GM12878 (cell line): ENCODE measurements around the gene AARSD1. TPM values are rescaled to one million over a fixed set of nuclear protein-coding genes. Genes with fewer than 3 reads are reported as not detected.

Source experiments
- ATAC-seq: fragments of 200-7000 bp; cut with Tn5 transposase; 3 replicates; pipeline ENCODE4 v1.9.1; 2020; ENCODE audit warnings: mild to moderate bottlenecking, moderate library complexity
- Bru-seq: library from RNA; stranded (reverse); fragments of 400-500 nt; gene quantifications from one replicate; lab custom pipeline; 2021; lab: Mats Ljungman, UMichigan
- BruChase-seq, 2 experiments: library from RNA; stranded (reverse); fragments of 400-500 nt; gene quantifications; one replicate each; lab custom pipeline; 2021; lab: Mats Ljungman, UMichigan
- BruUV-seq: library from RNA; stranded (reverse); fragments of 400-500 nt; replicated peaks from 2 replicates; lab custom pipeline; 2021; lab: Mats Ljungman, UMichigan
- CTCF ChIA-PET: fragments of 300-600 bp; sonication (Branson Sonifier 250); formaldehyde crosslinking; extraction: SDS; loops from one replicate; lab custom pipeline; 2021; ENCODE audit warnings: inconsistent platforms; lab: Yijun Ruan, JAX
- POLR2A ChIA-PET: fragments of 350-600 bp; formaldehyde crosslinking; extraction: SDS; loops from one replicate; lab custom pipeline; 2021; ENCODE audit warnings: inconsistent platforms; lab: Charles Lee
- RAD21 ChIA-PET: fragments of 300-600 bp; sonication (Branson Sonifier 250); formaldehyde crosslinking; loops from one replicate; lab custom pipeline; 2023; ENCODE audit warnings: antibody characterized with exemption; ENCODE audit not compliant: unreplicated experiment; lab: Charles Lee
- SMC1A ChIA-PET: fragments of 300-600 bp; sonication (Branson Sonifier 250); formaldehyde crosslinking; loops from one replicate; lab custom pipeline; 2023; ENCODE audit not compliant: unreplicated experiment, uncharacterized antibody; lab: Charles Lee
- DNase-seq: peaks from one replicate; pipeline ENCODE4 v3.0.0-alpha.2; 2011; ENCODE audit warnings: low read depth, low spot score
- FAIRE-seq: peaks from 3 replicates; lab custom pipeline; 2011; peaks lifted over from hg19 to GRCh38; lab: Jason Lieb, UNC
- H2AFZ ChIP-seq: 2 replicates; pipeline ENCODE4 v1.6.0; 2011; ENCODE audit warnings: low read depth, low read length, control low read depth; ENCODE audit not compliant: control insufficient read depth
- H3K27ac ChIP-seq: 2 replicates; pipeline ENCODE4 v1.5.1; 2011; ENCODE audit warnings: control low read depth; ENCODE audit not compliant: control insufficient read depth, insufficient read depth
- H3K27me3 ChIP-seq, 2 experiments: replicated peaks in 1 of 2; 2 replicates each; pipeline versions ENCODE4 v1.6.0 to v1.6.1; 2011; ENCODE audit warnings: low read length in 1 of 2; ENCODE audit not compliant: control insufficient read depth in 2 of 2, insufficient read depth in 2 of 2
- H3K36me3 ChIP-seq, 2 experiments: 2 replicates each; pipeline ENCODE4 v1.5.1; 2011; ENCODE audit warnings: low read length in 1 of 2; ENCODE audit not compliant: control insufficient read depth in 2 of 2, insufficient read depth in 2 of 2
- H3K4me1 ChIP-seq: 2 replicates; pipeline ENCODE4 v1.6.1; 2011; ENCODE audit warnings: mild to moderate bottlenecking, low read length, moderate library complexity, mixed read lengths; ENCODE audit not compliant: control insufficient read depth, insufficient read depth
- H3K4me2 ChIP-seq: 2 replicates; pipeline ENCODE4 v1.6.0; 2011; ENCODE audit warnings: control low read depth; ENCODE audit not compliant: control insufficient read depth, insufficient read depth
- H3K4me3 ChIP-seq: fragments of 200-600 bp; sonication (generic); 2 replicates; pipeline ENCODE4 v1.5.1; 2016
- H3K79me2 ChIP-seq: 2 replicates; pipeline ENCODE4 v1.6.0; 2011; ENCODE audit warnings: low read length; ENCODE audit not compliant: control insufficient read depth, insufficient read depth
- H3K9ac ChIP-seq: 2 replicates; pipeline ENCODE4 v1.8.0; 2011; ENCODE audit warnings: low read length, control low read depth, mixed read lengths; ENCODE audit not compliant: control insufficient read depth, insufficient read depth
- H3K9me3 ChIP-seq: replicated peaks from 3 replicates; pipeline ENCODE4 v1.5.1; 2011; ENCODE audit warnings: mild to moderate bottlenecking, low read length; ENCODE audit not compliant: control insufficient read depth, insufficient read depth
- H4K20me1 ChIP-seq: 2 replicates; pipeline ENCODE4 v1.6.0; 2011; ENCODE audit not compliant: control insufficient read depth, insufficient read depth
- BCL11A ChIP-seq: IDR thresholded peaks from 2 replicates; pipeline ENCODE4 v1.6.1; 2011; ENCODE audit warnings: low read depth, low read length
- CBX5 ChIP-seq: sonication (generic); IDR thresholded peaks from 2 replicates; pipeline ENCODE4 v1.6.1; 2016; ENCODE audit warnings: low read depth, moderate library complexity, mild to moderate bottlenecking, inconsistent platforms
- CEBPB ChIP-seq, 2 experiments: fragments of 150-350 bp in 1 of 2; IDR thresholded peaks; 2 replicates each; pipeline ENCODE4 v1.6.1; 2012 to 2014; ENCODE audit warnings: low read depth in 2 of 2, low read length in 2 of 2, borderline replicate concordance in 1 of 2, inconsistent platforms in 1 of 2
- CREM ChIP-seq: IDR thresholded peaks from 2 replicates; pipeline ENCODE4 v1.6.1; 2014; ENCODE audit warnings: antibody characterized with exemption, low read depth
- EED ChIP-seq: sonication (generic); IDR thresholded peaks from 2 replicates; pipeline ENCODE4 v1.6.1; 2016; ENCODE audit warnings: antibody characterized with exemption, low read depth
- EGR1 ChIP-seq, 2 experiments: IDR thresholded peaks; 1 replicate in 1 of 2; 2 replicates in 1 of 2; pipeline ENCODE4 v1.6.1; 2011 to 2012; ENCODE audit warnings: low read depth in 2 of 2, low read length in 2 of 2, borderline replicate concordance in 1 of 2, mild to moderate bottlenecking in 1 of 2, moderate library complexity in 1 of 2
- IKZF2 ChIP-seq, 2 experiments: fragments of 450-650 bp; IDR thresholded peaks; 2 replicates each; pipeline ENCODE4 v1.6.1; 2017; ENCODE audit warnings: mild to moderate bottlenecking in 2 of 2, moderate library complexity in 2 of 2
- RUNX3 ChIP-seq: IDR thresholded peaks from 2 replicates; pipeline ENCODE4 v1.6.1; 2012; ENCODE audit warnings: low read length, inconsistent platforms
- SIX5 ChIP-seq: IDR thresholded peaks from 2 replicates; pipeline ENCODE4 v1.6.1; 2011; ENCODE audit warnings: mild to moderate bottlenecking, low read depth, low read length, moderate library complexity; ENCODE audit not compliant: severe bottlenecking
- TCF12 ChIP-seq: IDR thresholded peaks from 2 replicates; pipeline ENCODE4 v1.6.1; 2011; ENCODE audit warnings: low read depth, mild to moderate bottlenecking, low read length
- WGBS: methylation state at CpG from one replicate; pipeline ENCODE4 v1.1.6; 2016; ENCODE audit warnings: low lambda C conversion rate; ENCODE audit not compliant: insufficient replicate concordance, insufficient coverage; ENCODE audit errors: missing lambda C conversion rate; 5-methylcytosine and 5-hydroxymethylcytosine counted together
- in situ Hi-C: fragments of 300-500 bp; cut with MboI; formaldehyde crosslinking; loops from 9 replicates; pipeline ENCODE4 v1.14.3; 2018; ENCODE audit warnings: mixed read lengths
- intact Hi-C: fragments of 100-400 bp; cut with micrococcal nuclease; formaldehyde crosslinking; loops from one replicate; pipeline ENCODE4 v1.14.2; 2022; ENCODE audit not compliant: unreplicated experiment
- long read RNA-seq, 2 experiments: library from polyadenylated mRNA; unstranded; transcript quantifications; one replicate each; pipeline ENCODE4 v2.0.0, GENCODE V29; 2019 to 2020
- polyA minus RNA-seq, 3 experiments: library from RNA; depleted of rRNA, polyadenylated mRNA; stranded (reverse); fragments of >200 nt; gene quantifications; 2 replicates each; pipeline ENCODE4 v1.2.3, GENCODE V29; 2011
- polyA plus RNA-seq, 11 experiments: library from polyadenylated mRNA; depleted of rRNA in 4 of 11; unstranded in 6 of 11; stranded (reverse) in 5 of 11; fragments of >200 nt; fragmentation: Nextera tagmentation in 4 of 11; fragmentation: Illumina TruSeq in 1 of 11; extraction: Ambion mirVana in 4 of 11; extraction: Trizol in 1 of 11; gene quantifications; 1 replicate in 1 of 11; 2 replicates in 10 of 11; pipeline versions ENCODE4 v1.2.1 to v1.2.3, GENCODE V29; 2011 to 2016; ENCODE audit warnings: inconsistent platforms in 2 of 11, missing spikeins in 2 of 11, low read depth in 1 of 11
- total RNA-seq, 4 experiments: library from RNA; depleted of rRNA in 3 of 4; stranded (reverse); fragments of >200 nt in 3 of 4; fragmentation: Illumina TruSeq in 1 of 4; extraction: Trizol in 1 of 4; gene quantifications; 2 replicates each; pipeline versions ENCODE4 v1.2.1 to v1.2.3, GENCODE V29; 2013 to 2021
- TF ChIP-seq, protein P1 (sequence below): IDR thresholded peaks from 2 replicates; pipeline ENCODE4 v1.6.1; 2012; ENCODE audit warnings: improper control_type of control experiment, low read depth, low read length; ENCODE audit not compliant: insufficient replicate concordance

The AARSD1 gene, protein sequence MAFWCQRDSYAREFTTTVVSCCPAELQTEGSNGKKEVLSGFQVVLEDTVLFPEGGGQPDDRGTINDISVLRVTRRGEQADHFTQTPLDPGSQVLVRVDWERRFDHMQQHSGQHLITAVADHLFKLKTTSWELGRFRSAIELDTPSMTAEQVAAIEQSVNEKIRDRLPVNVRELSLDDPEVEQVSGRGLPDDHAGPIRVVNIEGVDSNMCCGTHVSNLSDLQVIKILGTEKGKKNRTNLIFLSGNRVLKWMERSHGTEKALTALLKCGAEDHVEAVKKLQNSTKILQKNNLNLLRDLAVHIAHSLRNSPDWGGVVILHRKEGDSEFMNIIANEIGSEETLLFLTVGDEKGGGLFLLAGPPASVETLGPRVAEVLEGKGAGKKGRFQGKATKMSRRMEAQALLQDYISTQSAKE
- 47.7 and 51.8 TPM in 2 replicates for total RNA-seq (2013; cell fraction: nucleolus; rRNA removed)
- total RNA-seq (2014; rRNA removed) (37.5 and 39.0 TPM in 2 replicates), total RNA-seq (2014; rRNA removed; fragmentation: Illumina TruSeq; extraction: Trizol) (41.7 and 42.3 TPM in 2 replicates), total RNA-seq (2021) (38.6 and 41.7 TPM in 2 replicates), polyA plus RNA-seq (2011; rRNA removed) (54.5 and 59.6 TPM in 2 replicates), polyA plus RNA-seq (2014; fragmentation: Illumina TruSeq; extraction: Trizol) (42.2 and 52.1 TPM in 2 replicates), polyA plus RNA-seq (2014; fragmentation: Nextera tagmentation; extraction: Ambion mirVana) (10 to 100 TPM; 32.2 to 53.6 TPM), polyA plus RNA-seq (2014; rRNA removed) (54.6 and 58.6 TPM in 2 replicates), polyA plus RNA-seq (2016; fragmentation: Nextera tagmentation; extraction: Ambion mirVana) (10 to 100 TPM; 84.1 to 86.2 TPM), polyA minus RNA-seq (2011; rRNA and poly(A)+ RNA removed) (46.6 and 47.1 TPM in 2 replicates), Bru-seq, nascent RNA (percentile 73 among the genes with signal in this experiment), BruChase-seq, experiment 1, labeled RNA remaining after a 6-hour chase (percentile 89 among the genes with signal in this experiment), BruChase-seq, experiment 2, labeled RNA remaining after a 2-hour chase (percentile 85 among the genes with signal in this experiment)
- 39.0 TPM for polyA plus RNA-seq (2011; ENCODE audit: low read depth)
- polyA plus RNA-seq (2011; cell fraction: cytosol; rRNA removed) = 56.4 and 61.5 TPM in 2 replicates
- polyA plus RNA-seq (2011; cell fraction: nucleus; rRNA removed) = 68.6 and 80.8 TPM in 2 replicates
- polyA plus RNA-seq (2012) = 43.1 and 54.2 TPM in 2 replicates
- 11.0 and 13.6 TPM in 2 replicates for polyA minus RNA-seq (2011; cell fraction: cytosol; rRNA and poly(A)+ RNA removed)
- 29.0 and 49.4 TPM in 2 replicates for polyA minus RNA-seq (2011; cell fraction: nucleus; rRNA and poly(A)+ RNA removed)
- long read RNA-seq, experiment 1, transcript AARSD1-202 (12 exons, 1,322 nt) = major isoform, 36 of 45 reads
- long read RNA-seq, experiment 1, partial matches to known transcripts = 3 of 45 reads
- long read RNA-seq, experiment 1, other reads (novel, unspliced or antisense) = 6 of 45 reads
- long read RNA-seq, experiment 2, transcript AARSD1-202 (12 exons, 1,322 nt) = major isoform, 127 of 178 reads
- long read RNA-seq, experiment 2, partial matches to known transcripts = 10 of 178 reads
- long read RNA-seq, experiment 2, other reads (novel, unspliced or antisense) = 40 of 178 reads

DNA sequence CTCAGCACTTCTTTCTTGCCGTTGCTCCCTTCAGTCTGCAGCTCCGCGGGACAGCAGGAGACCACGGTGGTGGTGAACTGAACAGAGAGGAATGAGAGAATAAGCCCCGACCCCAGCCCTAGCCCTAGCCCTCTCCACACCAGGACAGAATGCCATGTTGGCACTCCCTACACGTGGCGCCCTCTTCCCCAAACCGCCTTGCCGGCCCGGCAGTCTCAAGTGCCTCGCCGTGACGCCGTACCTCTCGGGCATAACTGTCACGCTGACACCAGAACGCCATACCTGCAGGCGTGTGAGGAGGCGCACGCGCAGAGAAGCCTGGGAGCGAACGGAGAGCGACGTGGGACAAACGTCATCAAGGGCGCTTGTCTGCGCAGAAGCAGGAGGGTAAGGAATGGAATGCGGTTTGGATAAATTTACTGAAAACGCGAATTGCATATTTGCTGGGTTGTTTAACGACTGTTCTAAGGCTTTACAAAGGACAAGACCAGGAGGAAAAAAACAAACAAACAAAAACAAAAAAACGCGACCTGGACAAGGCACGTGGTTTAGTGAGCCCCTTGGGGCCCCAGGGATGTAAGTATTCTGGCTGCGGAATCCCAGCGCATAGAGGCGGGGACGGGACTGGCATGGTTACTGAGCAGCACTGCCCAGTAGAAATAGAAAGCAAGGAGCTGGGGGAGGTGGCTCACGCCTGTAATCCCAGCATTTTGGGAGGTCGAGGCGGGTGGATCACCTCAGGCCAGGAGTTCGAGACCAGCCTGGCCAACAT is at the start of gene AARSD1:
AARSD1 (minus strand) TSS at position 294 of the 772 bp plus-strand sequence; CDS start at position 280, 14 bp downstream.
- WGBS = 1% methylated on average over 43 of the region's 43 CpGs
- intact Hi-C loops (loop anchor here (2.0 kb wide), 1 partner anchor 34 kb away; the partner anchor contains the start of gene RPL27), in situ Hi-C loops (no loop called here)
- H3K36me3 ChIP-seq = peaks cover 0 to 2% of the 10 kb centered on the region in 2 experiments; a peak in 2 of 4 replicates
- SMC1A ChIA-PET = interaction anchor here (0.8 to 1.5 kb wide), 5 partner anchors 20 to 34 kb away, joined by 3 to 9 read pairs (median 4); partner anchors contain the start of gene RPL27
- H3K4me1 ChIP-seq = no peaks in the 10 kb centered on the region; the same call in 1 of the 2 replicates
- peak; percentile 99 for FAIRE-seq
- H3K79me2 ChIP-seq = peaks cover 14% of the 10 kb centered on the region
- peak; percentile 87 for DNase-seq
- peak within 1 kb of the TSS; percentile 73 for H3K4me3 ChIP-seq
- H3K27ac ChIP-seq = peak within 1 kb of the TSS; percentile 80
- RAD21 ChIA-PET = interaction anchor here (0.6 to 1.7 kb wide), 3 partner anchors 33 to 131 kb away, joined by 3 to 6 read pairs (median 6); partner anchors contain the start of gene RPL27
- no peaks in the 10 kb centered on the region for H3K27me3 ChIP-seq
- BruUV-seq = TSS peak; percentile 91
- CTCF ChIA-PET = interaction anchor here (1.1 to 2.8 kb wide), 2 partner anchors 21 to 33 kb away, joined by 6 to 9 read pairs; partner anchors contain the start of gene RPL27
- peak; percentile 97 for ATAC-seq
- peak within 1 kb of the TSS; percentile 94 for H2AFZ ChIP-seq
- POLR2A ChIA-PET = interaction anchor here (0.7 to 1.1 kb wide), 6 partner anchors 15 to 445 kb away, joined by 3 to 5 read pairs (median 4); partner anchors contain the start of gene RPL27
- peak within 1 kb of the TSS; percentile 88 for H3K4me2 ChIP-seq
- peak within 1 kb of the TSS; percentile 83 for H3K9ac ChIP-seq
- H4K20me1 ChIP-seq = no peaks in the 10 kb centered on the region
- H3K9me3 ChIP-seq = no peaks in the 10 kb centered on the region
- TF ChIP-seq BCL11A (no peak), CREM (peak; percentile 95), IKZF2 (IDR thresholded peaks at IDR 0.05) (peak; percentile 23 to 61; a peak in 2 of 4 replicates), RUNX3 (peak; percentile 85), CEBPB (IDR thresholded peaks at IDR 0.05; ENCODE audit: borderline replicate concordance in 1 of 2, low read depth in 2 of 2, low read length in 2 of 2) (no peak), EGR1 (IDR thresholded peaks at IDR 0.05; ENCODE audit: borderline replicate concordance in 1 of 2, low read depth in 2 of 2, low read length in 2 of 2) (no peak), EED (peak; percentile 24; the same call in 1 of the 2 replicates), CBX5 (no peak), SIX5 (peak; percentile 29), TCF12 (no peak)
- TF ChIP-seq, protein P1, sequence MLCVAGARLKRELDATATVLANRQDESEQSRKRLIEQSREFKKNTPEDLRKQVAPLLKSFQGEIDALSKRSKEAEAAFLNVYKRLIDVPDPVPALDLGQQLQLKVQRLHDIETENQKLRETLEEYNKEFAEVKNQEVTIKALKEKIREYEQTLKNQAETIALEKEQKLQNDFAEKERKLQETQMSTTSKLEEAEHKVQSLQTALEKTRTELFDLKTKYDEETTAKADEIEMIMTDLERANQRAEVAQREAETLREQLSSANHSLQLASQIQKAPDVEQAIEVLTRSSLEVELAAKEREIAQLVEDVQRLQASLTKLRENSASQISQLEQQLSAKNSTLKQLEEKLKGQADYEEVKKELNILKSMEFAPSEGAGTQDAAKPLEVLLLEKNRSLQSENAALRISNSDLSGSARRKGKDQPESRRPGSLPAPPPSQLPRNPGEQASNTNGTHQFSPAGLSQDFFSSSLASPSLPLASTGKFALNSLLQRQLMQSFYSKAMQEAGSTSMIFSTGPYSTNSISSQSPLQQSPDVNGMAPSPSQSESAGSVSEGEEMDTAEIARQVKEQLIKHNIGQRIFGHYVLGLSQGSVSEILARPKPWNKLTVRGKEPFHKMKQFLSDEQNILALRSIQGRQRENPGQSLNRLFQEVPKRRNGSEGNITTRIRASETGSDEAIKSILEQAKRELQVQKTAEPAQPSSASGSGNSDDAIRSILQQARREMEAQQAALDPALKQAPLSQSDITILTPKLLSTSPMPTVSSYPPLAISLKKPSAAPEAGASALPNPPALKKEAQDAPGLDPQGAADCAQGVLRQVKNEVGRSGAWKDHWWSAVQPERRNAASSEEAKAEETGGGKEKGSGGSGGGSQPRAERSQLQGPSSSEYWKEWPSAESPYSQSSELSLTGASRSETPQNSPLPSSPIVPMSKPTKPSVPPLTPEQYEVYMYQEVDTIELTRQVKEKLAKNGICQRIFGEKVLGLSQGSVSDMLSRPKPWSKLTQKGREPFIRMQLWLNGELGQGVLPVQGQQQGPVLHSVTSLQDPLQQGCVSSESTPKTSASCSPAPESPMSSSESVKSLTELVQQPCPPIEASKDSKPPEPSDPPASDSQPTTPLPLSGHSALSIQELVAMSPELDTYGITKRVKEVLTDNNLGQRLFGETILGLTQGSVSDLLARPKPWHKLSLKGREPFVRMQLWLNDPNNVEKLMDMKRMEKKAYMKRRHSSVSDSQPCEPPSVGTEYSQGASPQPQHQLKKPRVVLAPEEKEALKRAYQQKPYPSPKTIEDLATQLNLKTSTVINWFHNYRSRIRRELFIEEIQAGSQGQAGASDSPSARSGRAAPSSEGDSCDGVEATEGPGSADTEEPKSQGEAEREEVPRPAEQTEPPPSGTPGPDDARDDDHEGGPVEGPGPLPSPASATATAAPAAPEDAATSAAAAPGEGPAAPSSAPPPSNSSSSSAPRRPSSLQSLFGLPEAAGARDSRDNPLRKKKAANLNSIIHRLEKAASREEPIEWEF = no peak
